ENCODE results near the gene UNC119.
"Not testable (repeated sequence)": the region's sequence is repeated elsewhere in the genome, so short reads cannot be mapped to it uniquely, and the experiment has no call there.

Gene UNC119

DNA sequence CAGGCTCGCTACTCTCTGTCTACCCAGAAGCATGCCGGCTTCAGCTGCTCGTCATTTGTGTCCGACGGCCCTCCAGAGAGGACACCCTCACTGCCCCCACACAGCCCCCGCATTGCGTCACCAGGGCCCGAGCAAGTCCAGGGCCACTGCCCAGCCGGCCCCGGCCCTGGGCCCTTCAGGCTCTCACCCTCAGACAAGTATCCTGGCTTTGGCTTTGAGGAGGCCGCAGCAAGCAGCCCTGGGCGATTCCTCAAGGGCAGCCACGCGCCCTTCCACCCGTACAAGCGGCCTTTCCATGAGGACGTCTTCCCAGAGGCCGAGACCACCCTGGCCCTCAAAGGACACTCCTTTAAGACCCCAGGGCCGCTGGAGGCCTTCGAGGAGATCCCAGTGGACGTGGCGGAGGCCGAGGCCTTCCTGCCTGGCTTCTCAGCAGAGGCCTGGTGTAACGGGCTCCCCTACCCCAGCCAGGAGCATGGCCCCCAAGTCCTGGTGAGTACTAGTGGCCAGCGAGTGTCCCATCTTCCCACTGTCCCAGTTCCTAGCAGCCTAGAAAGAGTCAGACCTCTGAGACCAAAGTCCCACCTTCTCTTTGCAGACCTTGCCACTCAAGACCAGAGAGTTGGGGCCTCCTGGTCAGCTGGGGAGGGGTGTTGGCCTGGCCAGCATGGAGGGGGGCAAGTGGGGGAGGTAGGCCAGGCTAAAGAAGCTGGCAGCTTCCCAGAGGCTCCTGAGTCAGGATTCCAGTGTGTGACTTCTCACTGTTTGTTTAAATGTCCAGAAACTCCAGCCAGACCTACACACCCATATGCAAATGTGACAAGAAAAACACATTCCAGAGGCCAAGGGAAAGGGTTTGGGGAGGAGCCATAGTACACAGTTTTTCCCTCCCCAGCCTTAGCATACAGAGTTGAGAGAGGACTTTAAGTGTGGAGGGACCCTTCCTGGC, 27.7 kb downstream of the UNC119 start:
- in situ Hi-C loops (cut with MboI; ENCODE audit: low sequenced_read_pairs): no loop called here

DNA sequence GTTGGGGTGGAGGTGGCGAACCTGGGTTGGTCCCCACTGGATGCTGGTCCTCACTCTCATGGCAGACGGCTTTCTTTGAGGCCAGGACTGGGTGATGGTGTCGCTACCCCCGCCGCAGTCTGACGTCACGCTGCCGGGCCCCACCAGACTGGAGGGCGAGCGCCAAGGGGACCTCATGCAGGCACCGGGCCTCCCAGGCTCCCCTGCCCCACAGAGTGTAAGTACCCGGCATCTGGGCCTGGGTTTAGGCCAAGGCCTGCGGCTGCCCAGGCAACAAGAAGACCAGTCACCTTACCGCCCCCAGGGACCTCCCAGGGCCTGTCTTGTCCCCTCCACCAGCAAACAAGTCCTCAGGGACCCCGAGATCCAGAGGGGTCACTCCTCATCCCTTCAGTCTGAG, 28.5 kb downstream of the UNC119 start:
- in situ Hi-C loops (cut with MboI; ENCODE audit: low sequenced_read_pairs): no loop called here

DNA sequence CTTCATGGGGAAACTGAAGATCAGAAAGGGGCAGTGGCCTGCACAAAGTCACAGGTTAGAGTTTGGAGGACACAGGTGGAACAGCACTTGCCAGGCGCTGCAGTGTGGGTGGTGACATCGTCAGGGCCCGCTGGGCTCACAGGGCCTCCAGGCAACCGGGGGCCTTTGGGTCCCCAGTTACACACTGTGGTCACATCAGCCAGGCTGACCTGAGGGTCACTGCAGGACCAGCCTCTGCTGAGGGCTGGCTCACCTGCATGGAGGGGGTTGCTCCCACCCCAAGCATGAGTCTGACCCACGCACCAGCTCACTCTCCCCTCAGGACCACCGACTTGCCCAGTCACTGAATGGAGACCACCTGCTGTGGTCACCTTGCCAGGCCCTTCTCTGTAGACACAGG, 29.2 kb downstream of the UNC119 start:
- in situ Hi-C loops (cut with MboI; ENCODE audit: low sequenced_read_pairs): no loop called here

DNA sequence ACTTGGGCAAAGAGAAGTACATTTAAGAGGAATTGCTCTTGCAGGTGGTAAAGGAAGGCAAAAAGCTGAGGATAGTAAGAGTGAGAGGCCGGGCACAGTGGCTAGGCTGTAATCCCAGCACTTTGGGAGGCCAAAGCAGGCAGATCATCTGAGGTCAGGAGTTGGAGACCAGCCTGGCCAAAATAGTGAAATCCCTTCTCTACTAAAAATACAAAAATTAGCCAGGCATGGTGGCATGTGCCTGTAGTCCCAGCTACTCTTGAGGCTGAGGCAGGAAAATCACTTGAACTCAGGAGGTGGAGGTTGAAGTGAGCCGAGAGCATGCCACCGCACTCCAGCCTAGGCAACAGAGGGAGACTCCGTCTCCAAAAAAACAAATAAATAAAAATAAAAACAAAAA, 30.1 kb downstream of the UNC119 start:
- in situ Hi-C loops (cut with MboI; ENCODE audit: low sequenced_read_pairs): not testable (repeated sequence)

DNA sequence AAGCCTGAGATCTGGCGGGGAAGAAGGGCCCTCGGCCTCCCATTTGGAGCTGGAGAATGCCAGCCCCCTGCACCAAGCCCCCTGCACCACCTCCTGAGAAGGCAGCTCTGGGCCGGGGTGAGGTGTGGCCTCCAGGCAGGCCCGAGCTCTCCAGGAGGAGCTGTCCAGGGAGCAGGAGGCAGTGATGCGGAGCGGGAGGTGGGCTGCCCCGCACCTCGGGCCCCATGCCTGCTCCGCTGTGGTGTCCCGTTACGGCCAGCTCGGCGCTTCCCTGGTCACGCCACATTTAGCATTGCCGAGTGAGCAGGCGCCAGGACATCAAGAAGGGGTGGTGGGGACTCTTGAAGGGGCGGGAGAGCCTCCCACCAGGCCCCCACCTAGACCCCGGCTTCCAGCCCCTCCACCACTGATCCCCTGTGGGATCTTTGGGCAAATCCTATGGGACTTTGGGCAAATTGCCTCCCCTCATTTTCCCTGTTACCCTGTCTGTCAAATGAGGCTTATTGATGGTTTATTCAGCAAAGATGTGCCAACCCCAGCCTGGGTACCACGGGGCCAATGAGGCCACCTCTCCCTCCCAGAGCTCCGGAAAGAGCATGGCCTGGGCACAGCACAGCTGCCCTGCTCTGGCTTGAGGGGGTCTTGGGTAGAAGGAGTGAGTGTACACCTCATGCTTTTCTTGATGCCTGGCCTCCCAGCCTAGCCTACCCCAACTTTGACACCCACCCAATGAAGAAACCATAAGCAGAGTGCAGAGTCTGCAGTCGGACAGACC, 30.9 kb downstream of the UNC119 start:
- in situ Hi-C loops (cut with MboI; ENCODE audit: low sequenced_read_pairs): no loop called here

DNA sequence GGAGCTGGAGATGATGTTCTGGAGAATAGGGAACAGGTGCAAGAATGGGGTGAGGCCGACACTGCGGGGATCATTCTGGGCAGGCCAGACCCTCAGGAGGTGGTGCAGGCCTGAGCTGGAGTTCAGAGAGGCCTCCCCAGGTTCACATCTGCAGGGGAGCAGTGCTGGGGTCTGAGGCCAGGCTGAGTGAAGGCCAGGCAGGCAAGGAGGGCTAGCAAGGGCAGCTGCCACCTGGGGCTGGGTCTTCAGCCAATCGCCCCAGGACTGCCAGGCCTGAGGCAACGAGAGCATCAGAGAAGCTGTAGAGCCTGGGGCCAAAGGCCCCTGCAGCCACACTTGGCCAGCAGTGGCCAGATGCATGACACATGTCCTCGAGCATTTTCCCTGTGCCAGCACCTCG, 31.7 kb downstream of the UNC119 start:
- in situ Hi-C loops (cut with MboI; ENCODE audit: low sequenced_read_pairs): no loop called here

DNA sequence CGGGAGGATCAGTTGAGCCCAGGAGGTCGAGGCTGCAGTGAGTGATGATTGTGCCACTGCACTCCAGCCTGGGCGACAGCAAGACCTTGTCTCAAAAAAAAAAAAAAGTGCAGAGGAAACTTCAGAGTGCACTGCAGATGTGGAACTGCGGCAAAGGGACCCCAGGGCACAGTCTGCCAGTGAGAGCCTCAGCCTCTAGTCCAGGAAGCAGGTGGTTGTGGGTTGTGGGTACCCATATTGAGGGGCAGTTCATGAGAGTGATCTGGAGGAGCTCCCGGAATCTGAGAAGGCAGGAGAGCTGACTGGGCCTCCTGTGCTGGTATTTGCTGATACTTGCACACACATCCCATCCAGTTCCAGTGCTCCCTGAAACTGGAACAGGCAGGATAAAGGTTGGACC, 33.2 kb downstream of the UNC119 start:
- in situ Hi-C loops (cut with MboI; ENCODE audit: low sequenced_read_pairs): no loop called here

DNA sequence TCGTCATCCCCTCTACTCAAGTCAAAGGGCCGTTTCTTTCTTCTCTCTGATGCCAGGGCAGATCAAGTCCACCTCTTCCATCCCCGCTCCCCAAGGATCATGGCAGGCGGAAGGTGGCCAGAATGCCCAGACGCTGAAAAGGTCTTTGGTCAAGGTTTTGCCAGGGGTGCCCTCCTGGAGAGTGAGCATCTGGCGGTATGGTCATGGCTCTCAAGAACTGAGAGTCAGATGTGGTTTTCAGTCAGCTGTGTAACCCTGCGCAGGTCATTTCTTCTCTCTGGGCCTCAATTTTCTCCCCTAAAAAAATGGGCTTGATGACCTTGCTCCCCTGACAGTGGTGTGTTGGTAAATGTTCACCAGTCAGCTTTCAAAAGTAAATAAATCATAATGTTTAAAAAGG, 33.8 kb downstream of the UNC119 start:
- in situ Hi-C loops (cut with MboI; ENCODE audit: low sequenced_read_pairs): no loop called here

DNA sequence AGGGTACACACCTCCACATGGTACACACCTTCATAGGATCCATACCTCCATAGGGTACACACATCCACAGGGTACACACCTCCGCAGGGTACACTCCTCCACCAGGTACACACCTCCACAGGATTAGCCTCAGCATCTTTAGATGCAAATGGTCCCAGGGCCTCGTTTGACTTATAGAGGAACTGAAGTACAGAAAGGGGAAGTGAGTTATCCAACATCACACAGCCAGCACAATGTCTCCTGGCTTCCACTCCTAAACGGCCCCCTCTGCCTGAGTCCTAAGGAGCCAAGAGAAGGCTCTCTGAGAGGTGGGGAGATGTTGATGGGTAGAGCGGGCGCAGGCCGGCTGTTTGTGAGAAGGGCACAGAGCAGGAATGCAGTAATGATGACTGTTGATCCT, 34.3 kb downstream of the UNC119 start:
- in situ Hi-C loops (cut with MboI; ENCODE audit: low sequenced_read_pairs): no loop called here

DNA sequence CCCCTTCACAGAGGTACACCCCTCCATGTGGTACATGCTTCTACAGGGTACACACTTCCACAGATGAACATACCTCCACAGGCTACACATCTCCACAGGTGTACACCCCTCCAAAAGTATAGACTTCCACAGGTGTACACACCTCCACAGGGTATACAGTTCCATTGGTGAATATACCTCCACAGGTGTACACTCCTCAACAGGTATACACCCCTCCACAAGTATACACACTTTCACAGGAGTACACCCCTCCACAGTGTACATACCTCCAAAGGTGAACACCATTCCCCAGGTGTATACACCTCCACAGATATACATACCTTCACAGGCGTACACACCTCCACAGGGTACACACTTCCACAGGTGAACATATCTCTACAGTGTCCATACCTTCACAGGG, 36.9 kb downstream of the UNC119 start:
- in situ Hi-C loops (cut with MboI; ENCODE audit: low sequenced_read_pairs): no loop called here

DNA sequence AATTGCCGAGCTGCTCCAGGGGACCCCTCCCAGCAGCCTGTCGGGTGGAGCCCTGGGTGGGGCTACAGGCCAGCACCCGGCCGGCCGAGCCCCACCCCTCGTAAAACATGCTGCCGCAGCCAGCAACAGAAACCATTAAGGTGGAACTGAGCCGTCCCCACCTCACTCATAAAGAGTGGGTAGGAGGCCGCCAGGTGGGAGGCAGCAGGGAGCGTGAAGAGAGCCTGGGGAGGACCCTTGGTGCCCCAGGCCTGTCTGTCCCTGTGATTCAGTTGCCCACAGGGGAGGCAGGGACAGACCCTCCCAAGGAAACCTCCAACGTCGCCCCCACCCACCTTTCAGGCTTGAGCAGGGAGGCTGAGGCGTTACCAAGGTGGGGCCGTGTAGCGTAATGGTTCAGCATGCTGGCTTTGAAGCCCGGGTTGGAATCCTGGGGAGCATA, 37.8 kb downstream of the UNC119 start:
- in situ Hi-C loops (cut with MboI; ENCODE audit: low sequenced_read_pairs): no loop called here

DNA sequence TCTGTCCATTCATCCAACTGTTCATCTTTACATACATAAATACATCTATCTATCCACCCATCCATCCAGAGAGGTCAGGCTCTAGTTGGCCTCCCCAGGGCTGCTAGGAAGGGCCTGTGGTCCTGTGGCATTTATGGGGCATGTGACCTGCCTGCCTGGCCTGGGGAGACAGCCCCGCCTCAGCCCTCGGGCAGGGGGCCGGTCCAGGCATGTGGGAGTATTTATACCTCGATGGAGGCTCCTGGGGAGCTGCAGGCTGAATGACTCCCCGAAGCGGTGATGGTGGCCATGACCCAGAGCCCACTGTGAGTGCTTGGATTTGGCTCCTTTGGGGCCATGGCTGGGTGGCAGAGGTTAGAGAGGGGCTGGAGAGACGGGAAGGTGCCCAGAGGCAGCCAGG, 38.9 kb downstream of the UNC119 start:
- in situ Hi-C loops (cut with MboI; ENCODE audit: low sequenced_read_pairs): no loop called here

DNA sequence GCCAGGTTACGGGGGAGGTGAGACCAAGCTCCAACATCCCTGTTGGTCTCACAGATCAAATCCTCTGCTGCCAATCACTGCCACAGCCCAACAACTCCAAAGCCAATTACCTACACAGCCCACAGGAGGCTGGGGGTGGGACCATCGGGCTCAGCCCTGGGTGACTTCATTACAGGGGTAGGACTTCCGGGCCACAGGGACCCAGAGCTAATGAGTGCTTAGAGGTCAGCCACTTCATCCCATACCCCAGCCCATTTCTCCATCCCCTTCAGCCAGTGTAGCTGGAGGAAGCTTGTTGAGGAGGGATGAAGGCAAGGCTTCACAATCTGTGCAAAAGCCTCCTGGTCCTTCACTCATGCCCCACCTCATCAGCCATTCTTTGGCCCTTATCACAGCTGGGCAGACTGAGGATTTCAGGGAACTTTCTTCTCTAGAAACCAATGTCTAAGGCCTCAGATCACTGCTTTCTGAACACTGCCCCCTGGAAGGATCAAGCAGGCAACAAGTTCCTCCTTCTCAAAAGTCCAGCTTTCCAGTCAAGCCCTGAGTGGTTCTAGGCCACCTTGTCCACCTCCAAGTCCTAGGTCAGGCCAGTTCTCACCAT, 40.5 kb downstream of the UNC119 start:
- in situ Hi-C loops (cut with MboI; ENCODE audit: low sequenced_read_pairs): no loop called here

DNA sequence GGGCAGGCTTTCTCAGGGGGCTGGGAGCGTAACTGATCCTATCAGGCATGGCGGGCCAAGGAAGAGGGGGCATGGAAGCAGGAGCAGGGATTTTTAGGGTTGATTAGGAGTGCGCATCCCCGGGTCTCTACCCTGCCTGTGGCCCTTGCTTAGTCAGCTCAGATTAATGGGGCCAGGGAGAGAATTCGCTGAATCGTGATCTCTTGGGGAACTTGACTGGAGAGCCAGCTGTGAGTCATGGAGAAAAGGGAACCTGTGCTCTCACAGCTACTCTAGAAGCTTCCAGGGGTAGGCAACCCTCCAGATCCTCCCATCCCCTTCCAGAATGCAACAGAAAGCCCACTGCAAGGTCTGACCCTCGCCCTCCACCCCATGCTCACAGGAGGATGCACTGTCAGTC, 42.6 kb downstream of the UNC119 start:
- in situ Hi-C loops (cut with MboI; ENCODE audit: low sequenced_read_pairs): no loop called here

DNA sequence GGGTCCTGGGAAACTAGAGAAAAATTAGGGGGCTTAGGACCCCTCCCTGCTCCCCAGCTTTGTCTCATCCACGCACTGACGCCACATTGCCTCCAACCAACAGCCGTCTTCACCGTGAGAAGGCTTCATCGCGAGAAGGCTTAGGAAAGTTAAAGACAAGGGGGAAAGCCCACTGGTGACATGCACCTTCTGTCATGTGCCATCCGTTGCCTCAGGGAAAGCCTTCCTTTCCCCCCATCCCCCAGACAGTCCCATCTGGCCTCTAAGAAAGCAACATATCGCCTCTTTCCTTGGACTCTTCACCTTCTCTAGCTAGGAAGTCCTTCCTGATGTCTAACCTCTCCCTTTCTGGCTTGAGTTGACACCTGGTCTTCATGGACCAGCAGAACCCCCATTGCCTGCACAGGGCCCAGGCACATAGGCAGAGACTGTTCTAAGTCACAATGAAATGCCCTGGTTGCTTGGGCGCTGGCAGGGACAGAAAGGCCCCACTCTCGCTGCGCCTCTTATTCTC, 44.2 kb downstream of the UNC119 start:
- in situ Hi-C loops (cut with MboI; ENCODE audit: low sequenced_read_pairs): no loop called here

DNA sequence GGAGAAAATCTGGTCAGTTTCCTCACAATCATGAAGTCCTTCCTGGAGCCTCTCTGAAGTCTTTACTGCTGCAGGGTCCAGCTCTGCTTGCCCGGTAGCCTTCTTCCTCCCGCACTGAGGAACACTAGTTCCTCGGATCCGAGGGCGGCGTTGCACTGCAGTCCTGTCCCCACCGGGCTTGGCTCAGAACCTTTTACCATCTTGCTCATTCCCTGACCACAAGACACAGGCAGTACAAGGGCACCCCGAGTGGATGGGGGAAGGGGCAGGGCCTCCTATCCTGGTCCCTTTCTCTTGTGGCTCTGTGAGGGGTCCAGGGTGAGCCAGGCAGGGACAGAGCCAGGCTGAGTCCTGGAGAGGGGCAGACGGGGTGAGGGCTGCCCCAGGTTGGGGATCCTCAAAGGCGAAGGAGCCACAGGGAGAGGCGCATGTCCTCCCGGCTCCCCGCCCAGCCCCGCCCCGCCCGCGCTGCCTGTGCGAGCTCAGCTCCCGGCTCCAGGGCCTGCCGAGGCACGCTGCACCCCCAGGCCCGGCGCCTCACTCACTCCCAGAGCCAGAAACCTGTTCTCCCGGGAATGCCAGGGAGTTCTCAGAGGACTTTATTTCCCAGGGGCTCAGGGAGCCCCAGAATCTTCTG, 44.7 kb downstream of the UNC119 start:
- in situ Hi-C loops (cut with MboI; ENCODE audit: low sequenced_read_pairs): no loop called here

DNA sequence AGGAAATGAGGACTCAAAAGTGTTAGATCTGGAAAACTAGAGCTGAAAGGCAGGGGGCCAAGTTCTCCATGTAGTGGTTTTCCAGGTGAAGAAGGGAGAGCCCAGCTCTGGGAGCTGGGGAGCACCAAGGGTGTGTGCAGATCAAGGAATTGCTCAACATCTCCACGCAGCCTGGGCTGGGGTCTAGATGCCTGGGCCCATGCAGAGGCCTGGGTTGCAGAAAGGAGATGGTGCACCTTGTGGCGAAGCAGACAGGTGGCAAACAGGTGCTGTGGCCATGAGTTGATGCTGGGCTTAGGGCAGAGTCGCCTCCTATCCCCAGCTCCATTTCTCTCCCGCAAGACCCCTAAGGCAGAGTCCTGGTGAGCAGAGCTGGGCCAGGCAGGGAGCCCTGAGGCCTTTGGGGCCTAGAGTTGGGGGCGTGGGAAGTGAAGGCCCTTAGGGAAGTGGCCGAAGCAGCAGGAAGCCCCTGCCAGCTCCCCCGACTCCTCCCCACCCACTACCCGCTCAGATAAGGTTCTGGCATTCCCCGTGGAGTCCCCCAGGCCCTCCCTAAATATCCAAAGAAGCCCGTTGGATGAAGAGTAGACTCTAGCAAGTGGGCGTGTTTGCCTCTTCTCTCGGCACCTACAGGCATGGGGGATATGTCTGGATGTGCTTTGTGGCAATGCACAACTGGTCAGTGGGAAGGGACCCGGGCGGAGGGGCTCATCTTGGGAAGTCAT, 45.5 kb downstream of the UNC119 start:
- in situ Hi-C loops (cut with MboI; ENCODE audit: low sequenced_read_pairs): no loop called here

DNA sequence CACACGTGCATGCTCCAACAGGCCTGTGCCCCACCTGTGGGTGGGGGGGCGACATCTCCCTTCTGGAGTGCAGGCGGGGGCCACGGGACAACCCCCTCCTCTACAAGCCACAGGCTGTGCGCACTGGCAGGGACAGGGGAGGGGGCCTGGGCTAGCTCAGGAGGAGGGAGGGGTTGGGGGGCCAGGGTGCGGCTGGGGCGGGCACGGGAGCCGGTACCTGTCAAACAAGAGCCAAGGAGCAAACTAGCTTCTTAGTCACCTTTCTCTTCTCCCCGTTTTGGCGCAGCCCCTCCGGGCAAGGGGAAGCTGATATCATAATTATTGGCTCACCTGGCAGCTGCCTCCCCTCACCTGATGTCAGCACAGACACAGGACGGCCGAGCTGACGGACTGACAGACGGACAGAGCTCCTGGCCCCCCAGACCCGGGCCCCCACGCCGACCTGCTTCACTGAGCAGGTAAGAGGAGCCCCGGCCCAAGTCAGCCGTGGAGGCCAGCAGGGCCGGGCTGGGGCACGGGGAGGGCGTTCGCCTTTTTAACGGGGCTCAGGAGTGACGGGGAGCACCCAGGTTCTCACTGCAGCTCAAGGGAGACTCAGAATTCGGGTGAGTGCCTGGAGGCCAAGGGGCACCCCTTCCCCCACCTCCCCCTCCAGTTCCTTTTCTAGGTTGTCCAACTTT, 46.3 kb downstream of the UNC119 start, which contains the start of gene FOXN1:
TSS of gene FOXN1 (plus strand) at position 363 of the 680 bp plus-strand sequence. CDS start 17,622 bp downstream, outside the sequence.
- in situ Hi-C loops (cut with MboI; ENCODE audit: low sequenced_read_pairs): no loop called here

DNA sequence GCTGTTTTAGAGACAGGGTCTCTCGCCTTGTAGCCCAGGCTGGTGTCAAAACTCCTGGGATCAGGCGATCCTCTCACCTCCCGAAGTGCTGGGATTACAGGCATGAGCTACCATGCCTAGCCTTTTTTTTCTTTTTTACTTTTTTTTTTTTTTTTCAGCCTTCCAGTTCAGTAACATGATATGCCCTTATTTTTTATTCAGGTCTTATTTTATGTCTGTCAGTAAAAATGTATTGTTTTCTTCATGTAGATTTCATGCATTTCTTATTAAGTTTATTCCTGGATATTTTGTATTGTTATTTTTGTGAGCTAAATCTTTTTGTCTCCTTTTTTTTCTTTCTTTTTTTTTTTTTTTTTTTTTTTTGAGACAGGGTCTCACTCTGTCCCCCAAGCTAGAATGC, 49.0 kb downstream of the UNC119 start:
- in situ Hi-C loops (cut with MboI; ENCODE audit: low sequenced_read_pairs): no loop called here
